ENCODE data around the gene DOCK11. TPM values are rescaled to one million over a fixed set of nuclear protein-coding genes. Genes with fewer than 3 reads are reported as not detected.

Gene DOCK11
- total and polyA plus RNA-seq, 9 of the 15 experiments (the other 6 are each of a cell fraction or from before 2014, with no cell fraction given), result 41.8 to 77.8 (median 50.9) TPM

DNA sequence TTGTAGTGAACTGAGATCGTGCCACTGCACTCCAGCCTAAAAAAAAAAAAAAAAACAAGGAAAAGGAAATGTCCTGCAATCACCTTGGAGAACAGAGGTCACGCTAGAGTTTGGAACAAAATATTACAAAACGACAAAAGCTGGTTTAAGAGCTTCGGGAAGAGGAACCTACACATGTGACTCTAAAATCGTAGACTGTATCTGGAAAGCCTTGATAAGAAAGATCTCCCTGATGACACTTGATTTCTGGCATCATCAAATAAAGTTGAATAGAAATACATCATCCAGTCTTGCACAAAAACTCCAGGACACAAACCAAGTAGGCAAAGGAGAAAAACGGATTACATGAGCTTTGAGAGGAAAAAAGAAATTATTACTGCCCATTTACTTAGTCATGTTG lies 31.1 kb upstream of the DOCK11 start (continued):
- TF ChIP-seq, protein P1, sequence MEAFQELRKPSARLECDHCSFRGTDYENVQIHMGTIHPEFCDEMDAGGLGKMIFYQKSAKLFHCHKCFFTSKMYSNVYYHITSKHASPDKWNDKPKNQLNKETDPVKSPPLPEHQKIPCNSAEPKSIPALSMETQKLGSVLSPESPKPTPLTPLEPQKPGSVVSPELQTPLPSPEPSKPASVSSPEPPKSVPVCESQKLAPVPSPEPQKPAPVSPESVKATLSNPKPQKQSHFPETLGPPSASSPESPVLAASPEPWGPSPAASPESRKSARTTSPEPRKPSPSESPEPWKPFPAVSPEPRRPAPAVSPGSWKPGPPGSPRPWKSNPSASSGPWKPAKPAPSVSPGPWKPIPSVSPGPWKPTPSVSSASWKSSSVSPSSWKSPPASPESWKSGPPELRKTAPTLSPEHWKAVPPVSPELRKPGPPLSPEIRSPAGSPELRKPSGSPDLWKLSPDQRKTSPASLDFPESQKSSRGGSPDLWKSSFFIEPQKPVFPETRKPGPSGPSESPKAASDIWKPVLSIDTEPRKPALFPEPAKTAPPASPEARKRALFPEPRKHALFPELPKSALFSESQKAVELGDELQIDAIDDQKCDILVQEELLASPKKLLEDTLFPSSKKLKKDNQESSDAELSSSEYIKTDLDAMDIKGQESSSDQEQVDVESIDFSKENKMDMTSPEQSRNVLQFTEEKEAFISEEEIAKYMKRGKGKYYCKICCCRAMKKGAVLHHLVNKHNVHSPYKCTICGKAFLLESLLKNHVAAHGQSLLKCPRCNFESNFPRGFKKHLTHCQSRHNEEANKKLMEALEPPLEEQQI (IDR thresholded peaks at IDR 0.05), result no peak
- TF ChIP-seq, protein P2, sequence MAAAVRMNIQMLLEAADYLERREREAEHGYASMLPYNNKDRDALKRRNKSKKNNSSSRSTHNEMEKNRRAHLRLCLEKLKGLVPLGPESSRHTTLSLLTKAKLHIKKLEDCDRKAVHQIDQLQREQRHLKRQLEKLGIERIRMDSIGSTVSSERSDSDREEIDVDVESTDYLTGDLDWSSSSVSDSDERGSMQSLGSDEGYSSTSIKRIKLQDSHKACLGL (CRISPR knock-in tag; IDR thresholded peaks at IDR 0.05; ENCODE audit: borderline replicate concordance, poor library complexity, severe bottlenecking), result no peak
- TF ChIP-seq E2F3 (CRISPR knock-in tag; IDR thresholded peaks at IDR 0.05) (no peak), USF2 (CRISPR knock-in tag; IDR thresholded peaks at IDR 0.05) (no peak), SUPT5H (IDR thresholded peaks at IDR 0.05) (no peak), SMAD4 (CRISPR knock-in tag; conservative IDR thresholded peaks at IDR 0.05) (no peak), ZNF696 (CRISPR knock-in tag; conservative IDR thresholded peaks at IDR 0.05) (no peak)
- TF ChIP-seq, protein P3, sequence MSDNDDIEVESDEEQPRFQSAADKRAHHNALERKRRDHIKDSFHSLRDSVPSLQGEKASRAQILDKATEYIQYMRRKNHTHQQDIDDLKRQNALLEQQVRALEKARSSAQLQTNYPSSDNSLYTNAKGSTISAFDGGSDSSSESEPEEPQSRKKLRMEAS (CRISPR knock-in tag; IDR thresholded peaks at IDR 0.05), result no peak
